ENCODE data around the gene CALHM5.

The CALHM5 gene

DNA sequence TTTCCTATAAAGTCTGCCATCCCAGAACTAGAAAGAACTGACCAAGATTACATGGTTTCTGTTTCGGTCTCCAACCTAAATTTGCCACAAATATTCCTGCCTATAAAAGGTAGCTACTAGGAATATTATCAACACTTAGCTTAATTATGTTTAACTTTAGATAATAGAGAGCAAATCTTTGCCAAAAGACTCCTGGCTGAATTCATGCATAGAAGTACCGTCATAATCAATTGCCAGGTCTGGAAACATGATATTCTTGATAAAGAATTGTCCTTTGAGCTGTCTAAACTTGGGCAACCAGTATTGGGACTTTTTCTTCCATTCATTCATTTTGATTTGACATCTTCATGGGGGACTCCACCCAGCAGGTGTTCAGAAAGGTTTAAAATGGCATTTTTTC, 27.8 kb upstream of the CALHM5 start:
- Histone ChIP-seq H3K9ac (ENCODE audit: low read depth, low read length, poor library complexity, severe bottlenecking) (no peak overlapping the region), H3K4me2 (ENCODE audit: low read depth, low read length, poor library complexity, severe bottlenecking) (no peak overlapping the region)

GRCh38 chr6:116485559-116486184, 25.8 kb upstream of the CALHM5 start:
- Histone ChIP-seq H3F3A (ENCODE audit: low read depth) (no peaks in the 10 kb centered on the region), H3K9me2 (replicated peaks; ENCODE audit: low read depth, low read length) (no peaks in the 10 kb centered on the region), H3K4me3 (ENCODE audit: low read length, poor library complexity, severe bottlenecking) (no peak overlapping the region), H3K9me3 (ENCODE audit: insufficient read depth, low read depth, low read length) (no peaks in the 10 kb centered on the region), H2AFZ (ENCODE audit: low read length) (no peak overlapping the region), H3K27me3 (ENCODE audit: insufficient read depth, low read length, poor library complexity, severe bottlenecking) (no peaks in the 10 kb centered on the region), H3K36me3 (ENCODE audit: insufficient read depth, low read length) (no peaks in the 10 kb centered on the region), H3K79me2 (ENCODE audit: insufficient read depth, low read length) (no peaks in the 10 kb centered on the region), H4K20me1 (ENCODE audit: insufficient read depth, low read length, poor library complexity, severe bottlenecking) (no peaks in the 10 kb centered on the region), H3K4me2 (ENCODE audit: low read depth, low read length, poor library complexity, severe bottlenecking) (no peak overlapping the region), H3K4me1 (ENCODE audit: insufficient read depth, low read length, poor library complexity, severe bottlenecking) (peaks cover 8% of the 10 kb centered on the region), H3K9ac (ENCODE audit: low read depth, low read length, poor library complexity, severe bottlenecking) (no peak overlapping the region)
- TF ChIP-seq, protein P1, sequence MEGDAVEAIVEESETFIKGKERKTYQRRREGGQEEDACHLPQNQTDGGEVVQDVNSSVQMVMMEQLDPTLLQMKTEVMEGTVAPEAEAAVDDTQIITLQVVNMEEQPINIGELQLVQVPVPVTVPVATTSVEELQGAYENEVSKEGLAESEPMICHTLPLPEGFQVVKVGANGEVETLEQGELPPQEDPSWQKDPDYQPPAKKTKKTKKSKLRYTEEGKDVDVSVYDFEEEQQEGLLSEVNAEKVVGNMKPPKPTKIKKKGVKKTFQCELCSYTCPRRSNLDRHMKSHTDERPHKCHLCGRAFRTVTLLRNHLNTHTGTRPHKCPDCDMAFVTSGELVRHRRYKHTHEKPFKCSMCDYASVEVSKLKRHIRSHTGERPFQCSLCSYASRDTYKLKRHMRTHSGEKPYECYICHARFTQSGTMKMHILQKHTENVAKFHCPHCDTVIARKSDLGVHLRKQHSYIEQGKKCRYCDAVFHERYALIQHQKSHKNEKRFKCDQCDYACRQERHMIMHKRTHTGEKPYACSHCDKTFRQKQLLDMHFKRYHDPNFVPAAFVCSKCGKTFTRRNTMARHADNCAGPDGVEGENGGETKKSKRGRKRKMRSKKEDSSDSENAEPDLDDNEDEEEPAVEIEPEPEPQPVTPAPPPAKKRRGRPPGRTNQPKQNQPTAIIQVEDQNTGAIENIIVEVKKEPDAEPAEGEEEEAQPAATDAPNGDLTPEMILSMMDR (conservative IDR thresholded peaks at IDR 0.05; ENCODE audit: low read length) = no peak
- no peak for TF ChIP-seq EZH2phosphoT487 (IDR thresholded peaks at IDR 0.05; ENCODE audit: borderline replicate concordance)

More for the DNA sequence above, 27.8 kb upstream of the CALHM5 start:
- H3K9me3 ChIP-seq (ENCODE audit: insufficient read depth, low read depth, low read length) = no peaks in the 10 kb centered on the region
- H3K9me2 ChIP-seq (replicated peaks; ENCODE audit: low read depth, low read length) = no peaks in the 10 kb centered on the region
- no peak overlapping the region for H3K4me3 ChIP-seq (ENCODE audit: low read length, poor library complexity, severe bottlenecking)
- H2AFZ ChIP-seq (ENCODE audit: low read length) = no peak overlapping the region
- no peaks in the 10 kb centered on the region for H3F3A ChIP-seq (ENCODE audit: low read depth)
- H3K36me3 ChIP-seq (ENCODE audit: insufficient read depth, low read length) = no peaks in the 10 kb centered on the region
- H3K4me1 ChIP-seq (ENCODE audit: insufficient read depth, low read length, poor library complexity, severe bottlenecking) = peaks cover 8% of the 10 kb centered on the region
- TF ChIP-seq, protein P1 (conservative IDR thresholded peaks at IDR 0.05; ENCODE audit: low read length) = no peak
- TF ChIP-seq EZH2phosphoT487 (IDR thresholded peaks at IDR 0.05; ENCODE audit: borderline replicate concordance) = no peak
- no peaks in the 10 kb centered on the region for H4K20me1 ChIP-seq (ENCODE audit: insufficient read depth, low read length, poor library complexity, severe bottlenecking)
- H3K27me3 ChIP-seq (ENCODE audit: insufficient read depth, low read length, poor library complexity, severe bottlenecking) = no peaks in the 10 kb centered on the region
- no peaks in the 10 kb centered on the region for H3K79me2 ChIP-seq (ENCODE audit: insufficient read depth, low read length)

- H4K20me1 ChIP-seq (ENCODE audit: insufficient read depth, low read length, poor library complexity, severe bottlenecking) = no peaks in the 10 kb centered on the region
- no peak overlapping the region for H3K4me2 ChIP-seq (ENCODE audit: low read depth, low read length, poor library complexity, severe bottlenecking)
- H3K27me3 ChIP-seq (ENCODE audit: insufficient read depth, low read length, poor library complexity, severe bottlenecking) = no peaks in the 10 kb centered on the region
- H3K79me2 ChIP-seq (ENCODE audit: insufficient read depth, low read length) = no peaks in the 10 kb centered on the region
- H3K9me3 ChIP-seq (ENCODE audit: insufficient read depth, low read depth, low read length) = no peaks in the 10 kb centered on the region
- no peak overlapping the region for H3K9ac ChIP-seq (ENCODE audit: low read depth, low read length, poor library complexity, severe bottlenecking)
- TF ChIP-seq, protein P1 (conservative IDR thresholded peaks at IDR 0.05; ENCODE audit: low read length) = no peak
- TF ChIP-seq EZH2phosphoT487 (IDR thresholded peaks at IDR 0.05; ENCODE audit: borderline replicate concordance) = no peak
- H3F3A ChIP-seq (ENCODE audit: low read depth) = no peaks in the 10 kb centered on the region
- no peak overlapping the region for H3K4me3 ChIP-seq (ENCODE audit: low read length, poor library complexity, severe bottlenecking)
- H3K4me1 ChIP-seq (ENCODE audit: insufficient read depth, low read length, poor library complexity, severe bottlenecking) = no peaks in the 10 kb centered on the region
- no peak overlapping the region for H2AFZ ChIP-seq (ENCODE audit: low read length)
- H3K9me2 ChIP-seq (replicated peaks; ENCODE audit: low read depth, low read length) = no peaks in the 10 kb centered on the region
- H3K36me3 ChIP-seq (ENCODE audit: insufficient read depth, low read length) = no peaks in the 10 kb centered on the region
Measured at GRCh38 chr6:116491610-116492330, 19.7 kb upstream of the CALHM5 start.
